Neural progenitor cell (in vitro differentiated cells): Measurements from ENCODE around the gene FARP1.

ENCODE experiments used
- CTCF ChIP-seq: fragments of 200-600 bp; sonication (generic); IDR thresholded peaks from 2 replicates; pipeline ENCODE4 v1.5.1; 2017; ENCODE audit warnings: antibody characterized with exemption, mild to moderate bottlenecking
- EZH2 ChIP-seq: fragments of 200-600 bp; sonication (generic); IDR thresholded peaks from 2 replicates; pipeline ENCODE4 v1.6.1; 2017; ENCODE audit warnings: antibody characterized with exemption, mild to moderate bottlenecking, moderate library complexity
- EZH2phosphoT487 ChIP-seq: fragments of 200-600 bp; sonication (generic); IDR thresholded peaks from 2 replicates; pipeline ENCODE4 v1.6.1; 2017; ENCODE audit warnings: antibody characterized with exemption

- TF ChIP-seq EZH2 (no peak), CTCF (no peak), EZH2phosphoT487 (no peak)
Measured at GRCh38 chr13:98476106-98476505, 333.2 kb downstream of the FARP1 start.
